Measurements from ENCODE around the gene RIIAD1. TPM values are rescaled to one million over a fixed set of nuclear protein-coding genes. Genes with fewer than 3 reads are reported as not detected.

Gene RIIAD1
- total and polyA plus RNA-seq, 2 donors (not counting 3 experiments of a cell fraction or from before 2014, with no cell fraction given): not detected

GRCh38 chr1:151673407-151673806 is 47.9 kb upstream of the RIIAD1 start:
- H3K9me1 ChIP-seq (replicated peaks; ENCODE audit: control insufficient read depth, extremely low read depth, insufficient read depth, low read length): no peaks in the 10 kb centered on the region
- CTCF ChIA-PET: interaction anchor here (1.3 kb wide), 1 partner anchor 15 kb away, joined by 3 read pairs; no protein-coding TSS in a partner anchor
- no peak overlapping the region for H2AFZ ChIP-seq (ENCODE audit: low read depth, low read length)
- no peak for TF ChIP-seq POLR2A (IDR thresholded peaks at IDR 0.05; ENCODE audit: low read depth, low read length)
- no peak for TF ChIP-seq EZH2 (IDR thresholded peaks at IDR 0.05; ENCODE audit: borderline replicate concordance, low read depth, low read length, severe bottlenecking)
- TF ChIP-seq POLR2AphosphoS5 (IDR thresholded peaks at IDR 0.05; ENCODE audit: insufficient read depth, low read depth, low read length): no peak
- TF ChIP-seq GATA2 (IDR thresholded peaks at IDR 0.05; ENCODE audit: insufficient read depth, insufficient read length, low read depth, low read length): no peak
- TF ChIP-seq CTCF (IDR thresholded peaks at IDR 0.05; ENCODE audit: extremely low read depth in 1 of 2, insufficient read depth in 1 of 2, low read depth in 1 of 2, low read length in 2 of 2): no peak
- no peak for TF ChIP-seq MAX (IDR thresholded peaks at IDR 0.05; ENCODE audit: insufficient read depth, insufficient read length)
- no peak for TF ChIP-seq JUN (IDR thresholded peaks at IDR 0.05; ENCODE audit: borderline replicate concordance, insufficient read depth, insufficient read length, low read depth)
- TF ChIP-seq MYC (IDR thresholded peaks at IDR 0.05; ENCODE audit: low read depth, low read length): no peak
- no peak for TF ChIP-seq FOS (IDR thresholded peaks at IDR 0.05; ENCODE audit: borderline replicate concordance, insufficient read depth, low read length)
- no peaks in the 10 kb centered on the region for H3K9me3 ChIP-seq (replicated peaks; ENCODE audit: control insufficient read depth, insufficient read depth, low read length)
- H3K36me3 ChIP-seq (ENCODE audit: control insufficient read depth in 2 of 2, extremely low read depth in 1 of 2, insufficient read depth in 2 of 2, low read length in 2 of 2): no peaks in the 10 kb centered on the region
- dilution Hi-C loops (cut with MboI; ENCODE audit: extremely low pct_ligation_motif_present, low sequenced_read_pairs) (no loop called here), intact Hi-C loops (cut with micrococcal nuclease) (no loop called here)
- no peaks in the 10 kb centered on the region for H3K4me1 ChIP-seq (ENCODE audit: control insufficient read depth, extremely low read depth, insufficient read depth, low read length)
- H3K4me2 ChIP-seq (ENCODE audit: insufficient read depth, low read length): no peak overlapping the region
- no TSS peak for BruUV-seq (replicated peaks)
- no peaks in the 10 kb centered on the region for H3K79me2 ChIP-seq (ENCODE audit: control insufficient read depth, insufficient read depth, low read length)
- no peaks in the 10 kb centered on the region for H3K27me3 ChIP-seq (ENCODE audit: control insufficient read depth in 2 of 2, insufficient read depth in 2 of 2, low read length in 2 of 2)
- DNase-seq (ENCODE audit: low read depth, low spot score) (no peak), FAIRE-seq (no peak)
- no peak overlapping the region for H3K27ac ChIP-seq (ENCODE audit: insufficient read depth, low read depth, low read length)
- H4K20me1 ChIP-seq (replicated peaks; ENCODE audit: control insufficient read depth, extremely low read depth, insufficient read depth, low read length): no peaks in the 10 kb centered on the region
- no peak overlapping the region for H3K4me3 ChIP-seq (replicated peaks in 1 of 3; ENCODE audit: insufficient read depth in 1 of 3, low read depth in 1 of 3, low read length in 3 of 3)
- H3K9ac ChIP-seq (replicated peaks; ENCODE audit: extremely low read depth, insufficient read depth, low read length): no peak overlapping the region
- POLR2A ChIA-PET: no interaction called here
